ENCODE measurements around the gene HSDL1. TPM values are rescaled to one million over a fixed set of nuclear protein-coding genes. Genes with fewer than 3 reads are reported as not detected.

The HSDL1 gene
- total RNA-seq, 2 donors from 2014 or later = 21.6 to 34.1 TPM

- intact Hi-C loops (cut with DNase I) = loop anchor here in 1 of 2 donors (5.0 kb wide), 1 partner anchor 88 kb away; no protein-coding TSS in a partner anchor
- DNase-seq = peak; percentile 73
Measured at GRCh38 chr16:84088695-84089395, 56.1 kb downstream of the HSDL1 start.

DNA sequence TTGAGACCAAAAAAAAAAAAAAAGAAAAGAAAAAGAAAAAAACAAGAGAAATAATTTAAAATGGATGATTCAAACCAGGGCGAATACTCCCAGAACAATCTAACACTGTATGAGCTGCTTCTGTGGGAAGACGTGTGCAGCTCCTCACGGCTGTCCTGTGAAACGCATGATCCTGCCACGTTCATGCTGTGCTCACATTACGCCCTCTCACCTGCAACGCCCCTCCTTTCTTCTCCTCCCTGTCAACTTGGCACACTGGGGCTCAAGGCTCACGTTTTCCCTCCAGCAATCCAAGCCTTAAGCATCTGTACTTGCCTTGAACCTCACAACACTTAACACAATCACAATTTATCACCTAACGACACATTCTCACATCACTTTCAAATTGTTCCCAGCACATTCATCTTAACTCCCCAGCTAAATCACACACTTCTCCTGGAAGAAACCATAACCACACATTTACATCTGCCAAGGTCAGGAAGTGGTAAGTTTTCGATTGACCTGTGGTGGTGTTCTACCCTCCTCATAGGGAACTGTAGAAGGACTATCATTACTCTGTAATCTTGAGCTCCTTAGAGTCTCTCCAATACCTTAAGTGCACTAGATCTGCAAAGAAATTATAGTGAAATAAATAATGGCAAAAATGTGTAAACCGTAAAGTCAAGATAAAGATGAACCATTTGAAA, 57.4 kb downstream of the HSDL1 start:
- ATAC-seq (no peak), DNase-seq (no peak)
- intact Hi-C loops (cut with DNase I) = loop anchor here in 1 of 2 donors (5.0 kb wide), 1 partner anchor 90 kb away; no protein-coding TSS in a partner anchor

More at GRCh38 chr16:84088695-84089395, 56.1 kb downstream of the HSDL1 start:
- peak; percentile 27 to 35 for ATAC-seq

DNA sequence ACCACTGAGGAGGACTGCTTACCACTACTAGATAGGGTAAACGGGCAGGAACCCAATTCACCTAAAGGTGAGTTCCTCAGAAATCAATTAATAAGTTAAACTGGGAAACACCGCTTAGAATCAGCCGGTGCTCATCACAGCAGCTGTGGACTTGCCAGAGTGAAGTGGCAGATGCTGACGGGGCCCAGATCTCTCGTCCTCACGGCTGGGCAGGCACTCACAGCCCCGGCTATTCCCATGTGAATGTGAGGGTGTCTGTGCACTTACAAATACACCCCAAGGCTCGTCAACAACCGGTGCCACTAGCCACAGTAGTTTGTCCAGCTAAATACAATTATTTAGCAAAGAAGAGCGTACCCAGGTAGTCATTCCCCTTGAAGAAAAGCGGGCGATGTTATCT, 58.0 kb downstream of the HSDL1 start:
- ATAC-seq (no peak), DNase-seq (no peak)
- intact Hi-C loops (cut with DNase I) = loop anchor here in 1 of 2 donors (5.0 kb wide), 1 partner anchor 90 kb away; no protein-coding TSS in a partner anchor

DNA sequence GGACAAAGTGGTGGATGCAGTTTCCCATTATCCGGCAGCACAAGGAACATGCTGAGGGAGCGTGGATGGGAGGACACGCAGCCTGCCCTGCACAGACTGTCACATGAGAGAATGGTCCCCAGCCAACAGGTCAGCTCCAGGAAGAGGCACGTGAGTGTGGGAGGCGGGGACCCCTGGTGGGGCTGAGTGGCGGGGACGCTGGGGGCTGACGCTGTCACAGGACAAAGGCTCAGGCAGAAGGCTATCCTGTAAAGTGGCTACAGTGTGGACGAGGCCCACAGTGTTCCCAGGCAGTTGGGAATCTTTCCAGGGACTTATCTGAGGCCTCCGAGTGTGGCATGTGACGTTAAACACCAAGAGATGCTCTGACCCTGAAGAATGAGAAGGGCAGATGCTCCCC, 58.6 kb downstream of the HSDL1 start:
- intact Hi-C loops (cut with DNase I) = loop anchor here in 1 of 2 donors (5.0 kb wide), 1 partner anchor 91 kb away; no protein-coding TSS in a partner anchor
- DNase-seq (peak; percentile 73), ATAC-seq (peak; percentile 75 to 81)

DNA sequence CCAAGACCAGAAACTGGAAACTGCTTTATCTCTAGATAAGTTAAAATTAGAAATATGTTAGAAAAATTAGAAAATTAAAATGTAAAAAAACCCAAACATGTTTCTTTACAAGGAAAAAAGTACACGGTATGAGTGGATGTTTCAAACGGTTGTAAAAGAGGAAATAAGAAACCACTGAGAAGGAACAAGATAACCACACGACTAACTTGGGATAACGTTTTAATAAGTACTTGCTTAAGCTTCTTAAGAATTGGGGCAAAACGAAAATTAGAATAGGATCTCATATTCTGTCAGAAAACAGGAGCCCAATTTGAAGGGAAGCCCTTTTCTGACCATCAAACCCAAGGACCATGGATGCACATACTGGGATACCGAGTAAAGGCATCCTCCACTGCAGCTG, 59.2 kb downstream of the HSDL1 start:
- intact Hi-C loops (cut with DNase I) = loop anchor here in 1 of 2 donors (5.0 kb wide), 1 partner anchor 92 kb away; no protein-coding TSS in a partner anchor
- DNase-seq (no peak), ATAC-seq (no peak)

- intact Hi-C loops (cut with DNase I) = loop anchor here in 1 of 2 donors (5.0 kb wide), 1 partner anchor 92 kb away; no protein-coding TSS in a partner anchor
- no peak for ATAC-seq
- DNase-seq = no peak
Measured at GRCh38 chr16:84085271-84085667, 59.7 kb downstream of the HSDL1 start.

GRCh38 chr16:84084570-84085270, 60.3 kb downstream of the HSDL1 start:
- DNase-seq = peak; percentile 50

DNA sequence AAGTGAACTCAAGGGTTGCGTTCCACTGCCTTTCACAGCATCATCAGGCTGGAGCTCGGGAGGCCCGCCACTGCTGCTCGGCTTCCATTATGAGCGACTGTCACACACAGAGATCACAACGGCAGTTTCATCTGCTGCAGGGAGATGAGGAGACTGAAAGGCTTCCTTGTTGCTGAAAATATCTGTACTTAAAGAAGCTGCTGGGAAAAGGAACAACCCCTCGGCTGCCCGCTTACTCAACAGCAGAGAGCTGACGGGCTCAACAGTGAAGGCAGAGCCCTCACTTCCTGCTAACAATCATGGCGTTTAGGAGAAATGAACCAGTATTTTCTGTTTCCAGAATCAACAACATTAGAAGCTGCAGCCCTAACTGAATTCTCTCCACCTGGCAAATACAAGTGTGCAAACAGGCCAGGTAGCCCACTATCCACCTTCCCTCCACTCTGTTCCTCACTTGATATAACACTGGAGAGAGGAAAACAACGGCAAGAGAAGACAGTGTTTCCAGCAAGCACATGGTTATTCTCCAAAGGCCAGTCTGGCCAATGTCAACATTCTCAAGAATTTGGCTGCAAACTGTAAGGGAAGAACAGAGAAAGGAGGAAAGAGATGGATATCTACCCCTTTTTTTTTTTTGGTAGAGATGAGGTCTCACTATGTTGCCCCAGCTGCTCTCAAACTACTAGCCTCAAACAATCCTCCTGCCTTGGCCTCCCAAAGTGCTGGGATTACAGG, 62.0 kb downstream of the HSDL1 start:
- no peak for DNase-seq
- no peak for ATAC-seq
- intact Hi-C loops (cut with DNase I) = no loop called here

More at GRCh38 chr16:84084570-84085270, 60.3 kb downstream of the HSDL1 start:
- peak; percentile 30 to 39 for ATAC-seq
- intact Hi-C loops (cut with DNase I) = loop anchor here in 1 of 2 donors (5.0 kb wide), 1 partner anchor 93 kb away; no protein-coding TSS in a partner anchor

GRCh38 chr16:84082110-84082509, 62.9 kb downstream of the HSDL1 start:
- no peak for ATAC-seq
- no peak for DNase-seq
- intact Hi-C loops (cut with DNase I) = no loop called here

DNA sequence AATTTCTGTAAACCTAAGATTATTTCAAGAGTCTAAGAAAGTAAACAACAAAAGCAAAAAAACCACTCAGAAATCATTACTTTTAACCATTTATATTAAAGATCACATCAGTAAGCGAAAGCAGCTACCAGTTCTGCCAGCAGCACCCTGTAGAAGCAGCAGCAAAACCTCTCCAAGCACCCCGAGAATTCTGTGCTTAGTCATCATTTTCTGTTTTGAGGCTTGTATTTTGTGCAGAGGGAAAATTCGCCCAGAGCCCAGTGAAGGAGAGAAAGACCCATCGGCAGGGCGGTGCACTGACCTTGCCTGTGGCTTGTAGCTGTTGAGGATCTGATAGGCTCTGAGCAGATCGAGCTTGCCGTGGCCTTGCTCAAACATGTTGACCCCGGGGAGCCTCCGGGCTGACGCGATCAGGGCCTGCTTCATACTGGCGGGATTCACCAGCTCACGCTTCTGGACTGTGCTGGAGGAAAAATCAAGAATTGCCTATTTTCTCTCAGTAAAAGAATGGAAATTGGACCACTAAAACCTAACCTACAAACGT, 63.5 kb downstream of the HSDL1 start:
- ATAC-seq (no peak), DNase-seq (no peak)
- intact Hi-C loops (cut with DNase I) = no loop called here

DNA sequence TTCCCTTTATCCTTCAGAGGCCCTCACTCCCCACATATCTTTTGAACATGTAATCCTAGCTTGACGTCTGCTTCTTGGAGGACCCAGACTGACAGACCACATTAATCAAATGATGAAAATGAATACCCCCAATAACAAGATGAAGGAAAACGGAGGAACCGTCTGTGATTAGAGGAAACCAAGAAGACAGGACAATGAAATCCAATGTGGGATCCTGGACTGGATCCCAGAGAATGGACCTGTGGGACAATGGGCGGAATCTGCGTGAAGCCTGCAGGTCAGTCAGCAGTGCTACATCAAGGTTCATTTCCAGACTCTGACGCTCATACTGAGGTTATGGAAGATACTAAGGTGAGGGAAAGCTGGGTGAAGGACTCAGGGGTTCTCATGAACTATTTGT, 64.2 kb downstream of the HSDL1 start:
- ATAC-seq = no peak
- intact Hi-C loops (cut with DNase I) = no loop called here

DNA sequence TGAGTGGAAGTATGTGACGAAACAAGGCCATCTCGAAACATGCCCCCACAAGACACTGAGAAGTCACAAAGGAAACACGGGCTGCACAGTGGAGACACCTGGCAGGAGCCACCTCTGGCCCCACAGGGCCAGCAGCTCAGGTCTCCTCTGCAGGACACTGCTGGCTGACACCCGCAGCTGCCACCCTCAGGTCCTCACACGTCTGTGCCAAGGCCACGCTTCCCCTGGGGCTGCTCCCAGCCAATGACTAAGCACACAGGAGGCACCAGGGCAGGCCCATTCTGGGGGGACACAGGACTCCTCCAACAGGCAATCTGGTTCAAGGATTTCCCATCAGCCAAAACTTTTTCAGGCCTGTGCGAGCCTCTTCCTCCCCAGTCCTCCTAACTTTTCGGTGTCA, 64.6 kb downstream of the HSDL1 start:
- intact Hi-C loops (cut with DNase I) = no loop called here
- ATAC-seq = peak; percentile 42 to 85
- peak; percentile 39 for DNase-seq

More for the DNA sequence above, 64.2 kb downstream of the HSDL1 start:
- no peak for DNase-seq

DNA sequence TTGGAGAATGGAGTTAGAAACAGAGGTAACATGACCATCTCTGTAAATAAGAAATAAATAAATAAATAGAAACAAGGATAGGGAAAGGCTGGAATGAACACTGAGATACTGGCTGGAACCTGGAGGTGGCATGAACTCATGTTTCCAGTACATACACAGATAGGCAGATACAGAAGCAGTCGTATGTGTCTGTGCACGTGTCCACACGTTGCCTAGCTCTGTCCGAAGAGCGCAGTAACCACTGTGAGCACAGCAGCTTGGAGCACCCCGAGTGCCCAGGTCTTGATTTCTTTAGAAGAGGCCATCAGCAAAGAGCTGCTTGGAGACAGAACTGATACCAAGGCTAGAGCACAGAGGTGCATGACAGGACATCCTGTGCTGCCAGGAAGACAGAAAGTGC, 65.3 kb downstream of the HSDL1 start:
- intact Hi-C loops (cut with DNase I) = no loop called here
- DNase-seq = no peak
- no peak for ATAC-seq

DNA sequence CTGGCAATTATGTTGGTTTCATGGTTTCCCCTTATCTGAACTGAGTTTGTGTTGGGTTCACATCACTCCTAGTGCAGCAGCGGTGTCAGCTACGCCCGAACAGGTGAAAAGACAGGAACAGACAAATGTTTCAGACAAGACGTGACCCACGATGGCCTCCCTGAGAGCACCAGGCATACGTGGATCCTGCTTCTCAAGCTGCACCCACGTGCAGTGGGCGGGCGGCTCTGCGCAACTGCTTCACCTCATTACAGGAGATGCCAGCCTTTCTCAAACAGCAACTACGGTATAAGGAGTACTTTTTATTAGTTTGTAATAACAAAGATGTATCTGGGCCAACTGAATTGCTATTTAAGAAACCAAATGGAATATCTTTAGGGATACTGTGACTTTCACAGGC, 69.6 kb downstream of the HSDL1 start:
- ATAC-seq = no peak
- no peak for DNase-seq
- intact Hi-C loops (cut with DNase I) = no loop called here

GRCh38 chr16:84074721-84075120, 70.3 kb downstream of the HSDL1 start:
- intact Hi-C loops (cut with DNase I) = no loop called here
- peak; percentile 92 to 95 for ATAC-seq

More at GRCh38 chr16:84074721-84075120, 70.3 kb downstream of the HSDL1 start:
- peak; percentile 52 for DNase-seq

Measured in left cardiac atrium (tissue), 4 donors.